Vagina (tissue), 2 donors: ENCODE results near the gene CCNQ. TPM values are rescaled to one million over a fixed set of nuclear protein-coding genes. Genes with fewer than 3 reads are reported as not detected.

Source experiments
- DNase-seq, 2 donors: peaks; one replicate each; pipeline ENCODE4 v3.0.0-alpha.2; 2017; ENCODE audit errors: extremely low spot score in 2 of 2
- H3K27ac ChIP-seq: fragments of 200-600 bp; sonication (generic); one replicate; pipeline ENCODE4 v1.5.1; 2019
- H3K27me3 ChIP-seq: fragments of 200-600 bp; sonication (generic); one replicate; pipeline ENCODE4 v1.5.1; 2019
- H3K36me3 ChIP-seq, 2 donors: fragments of 200-600 bp; sonication (generic); one replicate each; pipeline ENCODE4 v1.5.1; 2017 to 2019
- H3K4me1 ChIP-seq: fragments of 200-600 bp; sonication (generic); one replicate; pipeline ENCODE4 v1.5.1; 2019
- H3K4me3 ChIP-seq, 2 donors: fragments of 200-600 bp; sonication (generic); 1 replicate in 1 of 2; 2 replicates in 1 of 2; pipeline ENCODE4 v1.5.1; 2016 to 2019
- H3K9me3 ChIP-seq: fragments of 200-600 bp; sonication (generic); one replicate; pipeline ENCODE4 v1.5.1; 2019
- CTCF ChIP-seq, 3 experiments: fragments of 450-650 bp in 2 of 3; fragments of 200-600 bp in 1 of 3; sonication (generic) in 1 of 3; IDR thresholded peaks; one replicate each; pipeline ENCODE4 v1.5.1; 2017 to 2019; ENCODE audit warnings: antibody characterized with exemption in 3 of 3, mild to moderate bottlenecking in 2 of 3, moderate library complexity in 2 of 3
- POLR2A ChIP-seq, 2 donors: fragments of 450-650 bp; IDR thresholded peaks; one replicate each; pipeline ENCODE4 v1.6.1; 2017; ENCODE audit warnings: antibody characterized with exemption in 2 of 2, mild to moderate bottlenecking in 2 of 2, moderate library complexity in 2 of 2
- POLR2AphosphoS5 ChIP-seq, 2 donors: sonication (generic); formaldehyde crosslinking; IDR thresholded peaks; one replicate each; pipeline ENCODE4 v1.9.0; 2017; ENCODE audit warnings: antibody characterized with exemption in 2 of 2, mild to moderate bottlenecking in 2 of 2, low read depth in 1 of 2; ENCODE audit not compliant: insufficient read depth in 1 of 2
- intact Hi-C: fragments of 100-400 bp; cut with DNase I; formaldehyde crosslinking; loops from one replicate; pipeline ENCODE4 v1.15.1; 2023
- total RNA-seq: library from RNA; depleted of rRNA; stranded (reverse); fragments of >200 nt; gene quantifications from one replicate; pipeline ENCODE4 v1.2.3, GENCODE V29; 2016

Gene CCNQ
- total RNA-seq, 1 donor from 2014 or later = 31.2 TPM

- no peak for DNase-seq
- no peaks in the 10 kb centered on the region for H3K9me3 ChIP-seq
- no peaks in the 10 kb centered on the region for H3K36me3 ChIP-seq
- H3K27ac ChIP-seq = no peak overlapping the region
- no peak for TF ChIP-seq CTCF (IDR thresholded peaks at IDR 0.05)
- TF ChIP-seq POLR2AphosphoS5 (IDR thresholded peaks at IDR 0.05; ENCODE audit: insufficient read depth in 1 of 2, low read depth in 1 of 2) = no peak
- TF ChIP-seq POLR2A (IDR thresholded peaks at IDR 0.05) = no peak
- H3K4me1 ChIP-seq = peaks cover 7% of the 10 kb centered on the region
- H3K27me3 ChIP-seq = no peaks in the 10 kb centered on the region
- intact Hi-C loops = no loop called here
- no peak overlapping the region for H3K4me3 ChIP-seq
These were observed 4.3 kb upstream of the CCNQ start for GRCh38 chrX:153603131-153603656.

GRCh38 chrX:153602601-153603000 is 3.7 kb upstream of the CCNQ start:
- Histone ChIP-seq H3K27ac (no peak overlapping the region), H3K4me3 (no peak overlapping the region), H3K27me3 (no peaks in the 10 kb centered on the region), H3K4me1 (peaks cover 11% of the 10 kb centered on the region), H3K9me3 (no peaks in the 10 kb centered on the region), H3K36me3 (no peaks in the 10 kb centered on the region)
- intact Hi-C loops = no loop called here
- DNase-seq = no peak
- TF ChIP-seq POLR2A (IDR thresholded peaks at IDR 0.05) = no peak
- no peak for TF ChIP-seq POLR2AphosphoS5 (IDR thresholded peaks at IDR 0.05; ENCODE audit: insufficient read depth in 1 of 2, low read depth in 1 of 2)
- TF ChIP-seq CTCF (IDR thresholded peaks at IDR 0.05) = no peak

GRCh38 chrX:153601511-153602110 is 2.7 kb upstream of the CCNQ start:
- DNase-seq = no peak
- peaks cover 11% of the 10 kb centered on the region for H3K4me1 ChIP-seq
- no peak for TF ChIP-seq CTCF (IDR thresholded peaks at IDR 0.05)
- no peak for TF ChIP-seq POLR2A (IDR thresholded peaks at IDR 0.05)
- TF ChIP-seq POLR2AphosphoS5 (IDR thresholded peaks at IDR 0.05; ENCODE audit: insufficient read depth in 1 of 2, low read depth in 1 of 2) = no peak
- no peak overlapping the region for H3K4me3 ChIP-seq
- H3K9me3 ChIP-seq = no peaks in the 10 kb centered on the region
- no peak overlapping the region for H3K27ac ChIP-seq
- intact Hi-C loops = no loop called here
- H3K27me3 ChIP-seq = no peaks in the 10 kb centered on the region
- H3K36me3 ChIP-seq = no peaks in the 10 kb centered on the region

- H3K9me3 ChIP-seq = no peaks in the 10 kb centered on the region
- no peak for DNase-seq
- intact Hi-C loops = no loop called here
- TF ChIP-seq POLR2AphosphoS5 (IDR thresholded peaks at IDR 0.05; ENCODE audit: insufficient read depth in 1 of 2, low read depth in 1 of 2) = no peak
- no peak for TF ChIP-seq CTCF (IDR thresholded peaks at IDR 0.05)
- no peak for TF ChIP-seq POLR2A (IDR thresholded peaks at IDR 0.05)
- H3K27ac ChIP-seq = no peak overlapping the region
- peaks cover 11% of the 10 kb centered on the region for H3K4me1 ChIP-seq
- H3K27me3 ChIP-seq = no peaks in the 10 kb centered on the region
- no peaks in the 10 kb centered on the region for H3K36me3 ChIP-seq
- no peak overlapping the region for H3K4me3 ChIP-seq
These were observed 2.0 kb upstream of the CCNQ start for GRCh38 chrX:153600921-153601320.

GRCh38 chrX:153600032-153600373 is 1.1 kb upstream of the CCNQ start:
- no peak for TF ChIP-seq CTCF (IDR thresholded peaks at IDR 0.05)
- TF ChIP-seq POLR2A (IDR thresholded peaks at IDR 0.05) = no peak
- TF ChIP-seq POLR2AphosphoS5 (IDR thresholded peaks at IDR 0.05; ENCODE audit: insufficient read depth in 1 of 2, low read depth in 1 of 2) = no peak
- Histone ChIP-seq H3K27me3 (no peaks in the 10 kb centered on the region), H3K36me3 (no peaks in the 10 kb centered on the region), H3K9me3 (no peaks in the 10 kb centered on the region), H3K27ac (no peak overlapping the region), H3K4me1 (peaks cover 11% of the 10 kb centered on the region), H3K4me3 (peak overlapping the region; percentile 55 to 70)
- intact Hi-C loops = no loop called here
- no peak for DNase-seq
